ENCODE data around the gene LMAN1L.

Gene LMAN1L

DNA sequence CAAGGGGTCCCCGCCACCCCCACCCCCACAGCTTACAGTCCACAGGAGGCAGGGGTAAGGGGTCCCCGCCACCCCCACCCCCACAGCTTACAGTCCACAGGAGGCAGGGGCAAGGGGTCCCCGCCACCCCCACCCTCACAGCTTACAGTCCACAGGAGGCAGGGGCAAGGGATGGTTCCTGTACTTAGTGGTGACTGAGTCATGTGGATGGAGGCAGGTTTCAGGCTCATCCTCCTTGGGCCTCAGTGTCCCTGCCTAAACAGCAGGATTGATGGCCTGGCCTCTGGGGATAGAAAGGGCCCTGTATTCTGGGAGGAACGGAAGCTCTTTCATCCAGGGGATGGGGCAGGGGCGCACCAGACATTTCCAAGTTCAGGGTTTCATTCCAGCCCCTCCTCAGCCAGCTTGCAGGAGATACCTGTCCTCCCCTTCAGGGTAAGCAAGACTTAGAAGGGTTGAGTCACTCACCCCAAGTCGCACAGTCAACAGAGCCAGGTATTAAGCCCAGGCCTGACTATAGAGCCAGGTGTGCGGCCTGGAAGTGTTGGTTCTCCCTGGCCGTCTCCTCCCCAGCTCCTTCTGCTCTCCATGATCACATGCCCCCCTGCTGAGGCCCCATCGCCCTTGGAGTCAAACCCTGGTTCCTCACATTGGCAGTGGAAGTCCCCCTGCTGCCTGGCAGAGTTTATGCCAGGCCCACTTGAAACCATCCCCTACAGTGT lies 18.2 kb upstream of the LMAN1L start:
- DNase-seq, result no peak

DNA sequence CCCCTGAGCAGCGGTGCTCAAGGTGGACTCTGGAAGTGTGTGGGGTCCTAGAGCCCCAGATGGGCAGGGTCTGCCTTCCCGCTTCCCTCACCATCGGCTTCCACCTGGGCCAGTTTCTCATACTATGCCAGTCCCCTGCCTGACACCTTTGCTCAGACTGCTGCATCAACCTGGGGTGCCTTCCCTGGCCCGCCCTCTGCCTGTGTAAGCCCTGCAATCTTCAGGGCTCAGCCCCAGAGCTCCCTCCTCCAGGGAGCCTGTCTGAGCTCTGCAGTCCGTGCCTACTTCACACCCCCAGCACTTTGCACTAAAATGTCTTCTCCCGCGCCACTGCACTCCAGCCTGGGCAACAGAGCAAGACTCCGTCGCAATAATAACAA lies 17.7 kb upstream of the LMAN1L start:
- no peak for DNase-seq

DNA sequence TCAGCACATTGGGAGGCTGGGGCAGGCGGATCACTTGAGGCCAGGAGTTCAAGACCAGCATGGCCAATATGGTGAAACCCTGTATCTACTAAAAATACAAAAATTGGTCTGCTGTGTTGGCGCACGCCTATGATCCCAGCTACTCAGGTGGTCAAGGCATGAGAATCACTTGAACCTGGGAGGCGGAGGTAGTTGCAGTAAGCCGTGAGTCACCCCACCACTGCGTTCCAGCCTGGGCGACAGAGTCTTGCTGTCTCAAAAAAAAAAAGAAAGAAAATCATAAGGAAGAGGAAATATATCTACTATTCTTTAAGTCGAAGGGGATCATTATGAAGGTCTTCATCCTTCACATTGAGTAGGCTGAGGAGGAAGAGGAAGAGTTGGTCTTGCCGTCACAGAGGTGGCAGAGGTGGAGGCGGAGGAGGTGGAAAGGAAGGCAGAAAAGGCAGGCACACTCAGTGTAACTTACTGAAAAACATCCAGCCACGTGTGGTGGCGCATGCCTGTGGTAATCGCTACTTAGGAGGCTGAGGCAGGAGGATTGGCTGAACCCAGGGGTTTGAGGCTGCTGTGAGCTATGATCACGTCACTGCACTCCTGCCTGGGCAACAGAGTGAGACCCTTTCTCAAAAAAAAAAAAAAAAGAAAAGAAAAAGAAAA lies 16.5 kb upstream of the LMAN1L start:
- DNase-seq, result peak; percentile 54

DNA sequence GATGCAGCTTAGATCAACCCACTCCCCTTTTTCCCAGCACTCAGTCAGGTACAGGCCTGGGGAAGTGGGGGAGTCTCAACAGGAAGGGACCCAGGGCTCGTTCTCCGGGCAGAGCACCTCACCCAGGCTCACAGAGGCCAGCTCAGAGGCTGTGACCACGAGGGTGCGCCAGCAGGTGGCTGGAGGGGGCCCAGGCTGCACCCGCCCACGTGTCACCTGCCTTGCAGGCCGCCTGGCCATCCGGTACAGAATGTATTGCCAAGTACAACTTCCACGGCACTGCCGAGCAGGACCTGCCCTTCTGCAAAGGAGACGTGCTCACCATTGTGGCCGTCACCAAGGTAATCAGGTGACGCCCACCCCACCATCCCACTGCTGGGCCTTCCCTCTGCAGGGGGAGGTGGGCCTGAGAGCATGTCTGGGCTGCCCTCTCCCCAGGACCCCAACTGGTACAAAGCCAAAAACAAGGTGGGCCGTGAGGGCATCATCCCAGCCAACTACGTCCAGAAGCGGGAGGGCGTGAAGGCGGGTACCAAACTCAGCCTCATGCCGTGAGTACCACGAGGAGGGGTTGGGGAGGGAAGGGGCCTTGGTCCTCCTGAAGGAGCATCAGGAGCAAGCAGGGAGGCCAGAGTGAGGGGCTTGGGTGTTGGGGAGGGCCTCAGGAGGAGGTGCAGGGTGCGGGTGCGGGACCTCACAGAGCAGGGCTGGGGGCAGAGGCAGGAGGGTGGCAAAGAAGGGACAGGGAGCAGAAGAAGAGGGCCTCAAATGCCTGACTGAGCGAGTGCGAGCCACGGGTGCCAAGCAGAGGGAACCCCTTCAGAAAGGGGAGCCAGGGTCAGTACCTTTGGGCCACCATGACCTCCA lies 14.0 kb upstream of the LMAN1L start:
- DNase-seq, result no peak

DNA sequence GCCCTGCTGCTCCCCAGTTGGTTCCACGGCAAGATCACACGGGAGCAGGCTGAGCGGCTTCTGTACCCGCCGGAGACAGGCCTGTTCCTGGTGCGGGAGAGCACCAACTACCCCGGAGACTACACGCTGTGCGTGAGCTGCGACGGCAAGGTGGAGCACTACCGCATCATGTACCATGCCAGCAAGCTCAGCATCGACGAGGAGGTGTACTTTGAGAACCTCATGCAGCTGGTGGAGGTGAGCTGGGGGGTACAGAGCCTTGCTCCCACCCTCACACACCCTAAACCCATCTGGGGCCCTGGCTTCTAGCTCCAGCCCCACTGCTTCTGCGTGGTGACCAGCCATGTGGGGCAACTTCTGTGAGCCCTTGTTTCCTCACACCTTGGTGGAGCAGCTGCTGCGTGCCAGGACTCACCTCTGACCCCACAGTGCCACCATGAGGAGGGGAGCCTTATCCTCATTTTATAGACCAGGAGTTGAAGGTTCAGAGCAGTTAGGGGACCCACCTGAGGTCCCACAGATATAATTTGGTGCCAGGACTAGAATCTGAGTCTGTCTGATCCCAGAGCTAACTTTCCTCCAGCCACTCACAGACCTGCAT lies 13.3 kb upstream of the LMAN1L start:
- DNase-seq, result no peak

DNA sequence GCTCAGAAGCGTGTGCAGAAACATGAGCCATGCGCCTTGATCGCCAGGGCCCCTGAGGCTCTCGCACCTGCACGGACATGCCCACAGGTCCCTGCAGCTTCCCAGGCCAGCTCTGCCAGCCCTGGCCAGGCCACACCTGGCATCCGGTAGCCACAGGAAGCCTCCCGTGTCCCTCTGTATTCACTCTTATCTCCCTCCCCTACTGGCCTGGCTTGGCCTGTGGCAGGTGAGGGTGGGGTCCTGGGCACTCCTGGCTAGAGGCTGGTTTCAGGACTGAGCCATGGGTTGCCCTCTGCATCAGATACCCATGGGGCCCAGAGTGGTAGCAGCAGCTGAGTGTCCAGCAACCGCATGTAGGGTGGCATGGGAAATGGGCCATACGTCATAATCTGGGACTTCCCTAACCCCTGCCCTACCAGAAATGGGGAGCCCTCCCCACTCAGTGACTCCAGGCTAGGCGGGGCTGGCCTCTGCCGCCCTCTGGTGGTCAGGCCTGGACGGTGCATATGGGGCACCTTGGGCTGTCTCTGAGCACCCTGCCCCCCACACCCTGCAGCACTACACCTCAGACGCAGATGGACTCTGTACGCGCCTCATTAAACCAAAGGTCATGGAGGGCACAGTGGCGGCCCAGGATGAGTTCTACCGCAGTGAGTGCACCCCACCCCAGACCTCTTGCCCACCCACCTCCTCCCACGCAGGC lies 12.6 kb upstream of the LMAN1L start:
- DNase-seq, result peak; percentile 84

DNA sequence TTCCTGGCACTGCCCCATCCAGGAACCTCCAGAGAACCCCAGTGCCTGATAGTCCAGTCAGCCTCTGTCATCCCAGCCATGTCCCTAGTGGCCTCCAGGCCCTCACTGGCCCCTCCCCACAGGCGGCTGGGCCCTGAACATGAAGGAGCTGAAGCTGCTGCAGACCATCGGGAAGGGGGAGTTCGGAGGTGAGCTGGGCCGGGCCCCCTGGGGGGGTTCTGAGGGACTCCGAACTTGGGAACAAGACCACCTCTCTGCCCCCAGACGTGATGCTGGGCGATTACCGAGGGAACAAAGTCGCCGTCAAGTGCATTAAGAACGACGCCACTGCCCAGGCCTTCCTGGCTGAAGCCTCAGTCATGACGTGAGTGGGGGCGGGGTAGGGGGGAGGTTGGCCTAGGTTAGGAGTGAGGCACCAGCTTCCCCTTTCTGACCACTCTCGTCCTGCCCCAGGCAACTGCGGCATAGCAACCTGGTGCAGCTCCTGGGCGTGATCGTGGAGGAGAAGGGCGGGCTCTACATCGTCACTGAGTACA lies 12.0 kb upstream of the LMAN1L start:
- no peak for DNase-seq

DNA sequence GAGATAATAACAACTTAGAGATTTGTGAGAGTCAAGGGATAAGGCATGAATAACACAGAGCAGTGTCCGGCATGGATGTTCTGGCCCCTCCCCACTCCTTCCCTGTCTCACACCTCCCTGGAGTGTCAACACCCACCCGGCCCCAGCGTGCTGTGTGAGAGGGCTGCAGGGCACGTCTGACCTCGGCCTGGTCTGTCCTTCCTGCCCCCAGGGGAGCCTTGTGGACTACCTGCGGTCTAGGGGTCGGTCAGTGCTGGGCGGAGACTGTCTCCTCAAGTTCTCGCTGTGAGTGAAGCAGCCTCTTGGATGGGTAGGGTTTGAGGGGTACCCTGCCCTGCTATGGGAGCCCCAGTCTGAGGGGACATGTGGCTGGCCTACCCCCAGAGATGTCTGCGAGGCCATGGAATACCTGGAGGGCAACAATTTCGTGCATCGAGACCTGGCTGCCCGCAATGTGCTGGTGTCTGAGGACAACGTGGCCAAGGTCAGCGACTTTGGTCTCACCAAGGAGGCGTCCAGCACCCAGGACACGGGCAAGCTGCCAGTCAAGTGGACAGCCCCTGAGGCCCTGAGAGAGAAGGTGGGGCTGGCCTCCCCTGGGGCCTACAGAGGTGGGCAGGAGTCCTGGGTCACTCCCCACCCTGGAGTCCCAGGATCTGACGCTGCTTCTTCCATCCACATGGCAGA lies 11.2 kb upstream of the LMAN1L start:
- DNase-seq, result no peak

DNA sequence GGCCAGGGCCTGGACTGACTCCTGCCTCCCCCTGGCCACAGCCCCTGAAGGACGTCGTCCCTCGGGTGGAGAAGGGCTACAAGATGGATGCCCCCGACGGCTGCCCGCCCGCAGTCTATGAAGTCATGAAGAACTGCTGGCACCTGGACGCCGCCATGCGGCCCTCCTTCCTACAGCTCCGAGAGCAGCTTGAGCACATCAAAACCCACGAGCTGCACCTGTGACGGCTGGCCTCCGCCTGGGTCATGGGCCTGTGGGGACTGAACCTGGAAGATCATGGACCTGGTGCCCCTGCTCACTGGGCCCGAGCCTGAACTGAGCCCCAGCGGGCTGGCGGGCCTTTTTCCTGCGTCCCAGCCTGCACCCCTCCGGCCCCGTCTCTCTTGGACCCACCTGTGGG lies 10.3 kb upstream of the LMAN1L start:
- DNase-seq, result no peak

DNA sequence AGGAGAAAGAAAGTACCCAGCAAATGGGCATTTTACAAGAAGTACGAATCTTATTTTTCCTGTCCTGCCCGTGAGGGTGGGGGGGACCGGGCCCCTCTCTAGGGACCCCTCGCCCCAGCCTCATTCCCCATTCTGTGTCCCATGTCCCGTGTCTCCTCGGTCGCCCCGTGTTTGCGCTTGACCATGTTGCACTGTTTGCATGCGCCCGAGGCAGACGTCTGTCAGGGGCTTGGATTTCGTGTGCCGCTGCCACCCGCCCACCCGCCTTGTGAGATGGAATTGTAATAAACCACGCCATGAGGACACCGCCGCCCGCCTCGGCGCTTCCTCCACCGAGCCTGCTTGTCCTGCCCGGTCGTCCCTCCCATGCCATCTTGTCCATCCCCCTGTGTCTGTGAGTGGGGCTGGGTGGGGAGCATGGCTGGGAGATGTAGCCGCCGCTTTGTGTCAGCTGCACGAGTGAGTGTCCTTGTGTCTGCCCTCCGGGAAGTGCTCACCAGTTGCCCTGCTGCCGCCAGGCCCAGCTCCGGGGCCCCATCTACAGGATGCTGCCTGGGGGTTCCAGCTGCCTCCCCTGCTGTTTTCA lies 9.7 kb upstream of the LMAN1L start:
- DNase-seq, result no peak

DNA sequence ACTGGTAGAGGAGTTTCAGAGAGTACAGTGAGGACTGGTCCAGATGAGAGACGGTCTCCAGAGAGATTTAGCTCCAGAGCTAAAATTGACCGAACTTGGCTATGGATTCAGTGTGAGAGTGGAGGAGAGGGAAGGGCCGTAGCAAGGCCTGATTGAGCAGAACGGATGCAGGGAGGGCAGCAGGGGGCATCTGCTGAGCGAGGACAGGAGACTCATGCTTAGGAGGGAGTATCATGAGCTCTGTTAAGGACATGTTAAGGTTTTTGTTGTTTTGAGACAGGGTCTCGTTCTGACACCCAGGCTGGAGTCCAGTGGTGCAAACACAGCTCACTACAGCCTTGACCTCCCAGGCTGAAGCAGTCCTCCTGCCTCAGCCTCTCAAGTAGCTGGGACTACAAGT lies 7.7 kb upstream of the LMAN1L start:
- no peak for DNase-seq

DNA sequence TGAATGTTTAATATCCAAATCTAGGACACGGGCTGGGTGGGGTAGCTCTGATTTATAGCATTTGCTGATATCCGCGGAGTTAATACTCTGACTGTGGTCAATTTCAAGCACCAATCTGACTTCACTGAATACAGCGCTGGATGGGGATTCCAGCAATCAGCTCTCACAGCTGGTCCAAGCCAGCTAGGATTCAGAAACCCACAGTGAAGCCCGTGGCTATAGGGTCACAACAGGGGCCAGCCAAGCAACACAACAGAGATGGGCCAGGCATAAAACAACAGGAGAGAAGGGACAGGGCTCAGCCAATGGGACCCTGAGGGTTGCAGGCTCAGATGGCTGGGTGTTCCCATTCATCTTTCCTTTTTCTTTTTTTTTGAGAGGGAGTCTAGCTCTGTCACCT lies 5.4 kb upstream of the LMAN1L start:
- no peak for DNase-seq

DNA sequence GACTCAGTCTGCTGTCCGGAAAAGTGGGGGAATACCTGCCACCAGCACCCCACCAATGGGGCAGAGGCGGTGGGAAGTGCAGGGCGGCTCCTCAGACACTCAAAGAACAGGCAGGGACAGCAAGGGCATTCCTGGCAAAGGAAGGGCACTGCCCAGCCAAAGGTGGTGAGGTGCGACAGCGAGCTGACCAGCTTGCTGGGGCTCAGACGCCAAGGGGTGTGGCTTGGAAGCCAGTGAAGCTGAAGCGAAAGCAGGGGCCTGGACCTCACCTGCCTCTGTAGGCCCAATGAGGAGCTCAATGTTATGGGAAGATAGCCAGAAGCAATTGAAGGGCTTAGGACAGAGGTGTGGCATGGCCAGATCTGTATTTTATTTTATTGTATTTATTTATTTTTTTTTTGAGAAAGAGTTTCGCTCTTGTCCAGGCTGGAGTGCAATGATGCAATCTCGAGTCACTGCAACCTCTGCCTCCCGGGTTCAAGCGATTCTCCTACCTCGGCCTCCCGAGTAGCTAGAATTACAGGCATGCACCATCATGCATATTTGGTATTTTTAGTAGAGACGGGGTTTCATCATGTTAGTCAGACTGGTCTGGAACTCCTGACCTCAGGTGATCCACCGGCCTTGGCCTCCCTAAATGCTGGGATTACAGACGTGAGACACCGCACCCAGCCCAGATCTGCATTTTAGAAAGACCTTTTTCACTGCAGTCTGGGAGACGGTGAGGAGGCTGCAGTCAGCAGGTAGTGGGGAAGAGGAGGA lies 4.4 kb upstream of the LMAN1L start:
- no peak for DNase-seq

DNA sequence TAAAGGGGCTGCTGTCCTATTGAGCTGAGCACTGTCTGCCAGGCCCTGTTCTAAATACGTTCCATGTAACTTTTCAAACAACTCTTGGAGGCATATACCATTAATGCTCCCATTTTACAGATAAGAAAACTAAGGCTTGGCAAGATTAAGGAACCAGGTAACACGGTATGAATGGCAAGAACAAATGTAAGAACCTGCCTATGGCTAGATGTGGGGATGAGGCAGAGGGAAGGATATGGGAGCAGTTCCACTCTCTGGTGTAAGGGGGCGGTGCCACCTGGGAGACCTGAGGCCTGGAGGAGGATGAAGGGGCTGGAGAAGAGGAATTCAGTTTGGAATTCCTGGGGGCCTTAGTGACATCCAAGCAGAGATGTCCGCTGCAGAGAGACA lies 3.8 kb upstream of the LMAN1L start:
- DNase-seq, result no peak

DNA sequence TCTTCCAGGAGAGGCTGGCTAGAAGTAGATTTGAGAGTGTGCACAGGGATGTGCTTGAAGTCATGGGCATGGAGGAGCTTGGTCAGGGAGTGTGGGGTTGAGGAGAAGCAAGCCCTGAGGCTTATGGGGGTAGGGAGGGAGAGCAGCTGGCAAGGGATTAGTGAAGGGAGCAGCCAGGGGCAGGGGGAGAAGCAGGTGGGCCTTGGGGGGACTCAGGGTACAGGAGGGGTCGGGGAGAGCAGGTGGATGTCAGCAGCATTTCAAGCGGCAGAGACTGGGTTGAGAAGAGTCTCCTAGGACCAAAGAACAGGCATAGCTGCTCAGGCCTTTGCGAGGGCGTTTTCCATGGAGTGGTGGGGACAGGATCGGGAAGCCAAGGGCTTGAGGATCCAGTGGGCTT lies 3.4 kb upstream of the LMAN1L start:
- no peak for DNase-seq

DNA sequence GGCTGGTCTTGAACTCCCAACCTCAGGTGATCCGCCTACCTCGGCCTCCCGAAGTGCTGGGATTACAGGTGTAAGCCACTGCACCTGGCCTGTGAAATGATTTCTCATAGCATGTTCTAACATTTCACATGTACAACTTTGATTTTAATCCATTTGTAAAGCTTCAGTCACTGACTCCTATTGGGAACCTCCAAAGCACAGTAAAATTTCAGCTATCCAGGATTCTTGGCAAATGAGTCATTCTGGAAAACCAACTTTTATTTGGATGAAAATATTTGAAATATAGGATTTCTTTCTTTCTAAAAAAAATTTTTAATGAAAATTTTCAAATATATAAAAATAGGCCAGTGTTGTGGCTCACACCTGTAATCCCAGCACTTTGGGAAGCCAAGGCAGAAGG lies 2.7 kb upstream of the LMAN1L start:
- DNase-seq, result no peak

DNA sequence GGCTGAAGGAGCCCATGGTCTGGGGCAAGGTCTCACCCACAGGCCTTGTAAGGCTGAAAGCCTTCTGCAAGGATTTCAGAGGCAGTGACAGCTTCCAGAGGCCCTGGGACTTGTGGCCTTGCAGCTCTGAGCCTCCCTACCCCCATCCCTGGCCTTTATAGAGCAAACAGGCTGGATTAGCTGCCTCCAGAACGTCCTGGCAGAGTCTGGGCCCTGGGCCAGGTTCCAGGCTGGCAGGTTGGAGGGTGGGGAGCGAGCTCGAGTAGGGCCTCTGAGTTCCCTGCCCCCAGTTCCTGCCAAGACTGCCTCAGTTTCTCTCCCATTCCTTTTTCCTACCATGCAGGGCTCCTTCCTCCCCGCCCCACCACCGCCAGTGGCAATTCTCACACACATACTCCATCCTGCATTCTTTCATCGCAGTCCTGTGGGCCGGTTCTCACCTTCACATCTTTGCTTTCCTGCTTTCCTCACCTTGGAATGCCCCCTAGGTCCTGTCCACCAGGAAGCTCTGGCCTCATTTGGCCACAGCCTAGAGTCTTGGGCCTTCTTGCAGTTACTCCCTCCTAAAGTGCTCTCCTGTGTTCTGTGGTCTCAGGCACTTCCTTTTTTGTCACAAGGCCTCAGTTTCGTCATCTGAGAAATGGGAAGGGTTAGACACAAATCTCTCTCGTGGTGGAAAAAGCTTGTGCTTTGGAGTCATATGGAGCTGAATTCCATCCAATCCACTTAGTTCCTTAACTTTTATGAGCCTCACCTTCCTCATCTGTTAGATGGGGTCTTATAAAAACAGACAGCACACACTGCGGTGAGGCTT lies 2.7 kb downstream of the LMAN1L start:
- DNase-seq, result no peak

DNA sequence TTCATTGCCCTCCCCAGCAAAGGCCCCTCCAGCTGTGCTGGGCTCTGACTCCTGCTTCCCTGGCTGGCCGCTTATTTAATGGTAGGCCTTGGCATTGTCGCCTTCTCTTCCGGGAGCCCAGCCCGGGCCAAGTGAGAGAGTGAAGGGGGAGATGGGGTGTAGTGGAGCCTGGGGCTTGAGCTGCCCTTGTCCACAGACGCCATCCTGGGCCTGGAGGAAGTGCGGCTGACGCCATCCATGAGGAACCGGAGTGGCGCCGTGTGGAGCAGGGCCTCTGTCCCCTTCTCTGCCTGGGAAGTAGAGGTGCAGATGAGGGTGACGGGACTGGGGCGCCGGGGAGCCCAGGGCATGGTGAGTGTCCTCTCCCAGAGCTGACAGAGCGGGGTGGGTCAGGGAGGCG lies 3.3 kb downstream of the LMAN1L start:
- no peak for DNase-seq

DNA sequence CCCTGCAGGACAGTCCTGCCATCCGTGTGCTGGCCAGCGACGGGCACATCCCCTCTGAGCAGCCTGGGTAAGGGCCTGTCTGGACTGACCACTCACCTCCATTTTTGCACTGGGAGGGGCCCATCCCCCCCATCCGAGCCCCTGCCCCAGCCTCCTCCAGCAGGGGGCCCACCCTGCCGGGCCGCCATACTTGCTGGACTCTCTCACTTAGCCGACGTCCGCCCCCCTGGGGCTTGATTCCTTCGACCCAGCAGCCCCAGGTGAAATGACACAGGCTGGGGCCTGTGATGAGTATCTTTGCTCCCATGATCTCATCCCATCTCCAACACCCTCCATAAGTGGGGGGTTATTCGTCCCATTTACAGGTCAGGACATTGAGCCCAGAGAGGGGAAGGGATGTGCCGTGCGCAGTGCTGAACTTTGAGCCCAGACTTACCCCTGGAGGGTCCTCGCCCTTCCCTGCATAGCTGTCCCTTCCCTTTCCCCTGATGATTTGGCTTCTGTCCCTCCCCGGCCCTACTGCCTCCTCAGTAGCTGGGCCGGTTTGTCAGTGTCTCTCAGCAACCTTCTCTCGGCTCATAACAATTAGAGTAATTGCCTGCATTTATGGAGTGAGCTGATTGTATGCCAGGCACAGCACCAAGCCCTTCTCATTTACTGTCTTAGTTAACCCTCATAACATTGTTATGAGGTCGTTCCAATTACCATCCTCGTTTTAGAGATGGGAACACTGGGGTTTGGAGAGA lies 4.2 kb downstream of the LMAN1L start:
- no peak for DNase-seq
